Endothelial cell of umbilical vein (primary cell): Measurements from ENCODE around the gene RYR1. TPM values are rescaled to one million over a fixed set of nuclear protein-coding genes. Genes with fewer than 3 reads are reported as not detected.

ENCODE experiments used
- BruUV-seq: library from RNA; stranded (reverse); fragments of 400-500 nt; replicated peaks from 2 replicates; lab custom pipeline; 2021; lab: Mats Ljungman, UMichigan
- CTCF ChIA-PET: fragments of 300-600, 350-600 bp; sonication (Branson Sonifier 250); formaldehyde crosslinking; loops from one replicate; lab custom pipeline; 2021; ENCODE audit warnings: antibody characterized with exemption, inconsistent platforms; lab: Charles Lee
- POLR2A ChIA-PET: fragments of 300-600, 350-600 bp; sonication (Branson Sonifier 250); formaldehyde crosslinking; loops from one replicate; lab custom pipeline; 2021; ENCODE audit warnings: antibody characterized with exemption, inconsistent platforms; lab: Charles Lee
- DNase-seq: peaks from one replicate; pipeline ENCODE4 v3.0.0-alpha.2; 2011; ENCODE audit warnings: low read depth, low spot score
- FAIRE-seq: peaks from 2 replicates; lab custom pipeline; 2011; peaks lifted over from hg19 to GRCh38; lab: Jason Lieb, UNC
- H2AFZ ChIP-seq: 2 replicates; pipeline ENCODE4 v1.6.0; 2012; ENCODE audit warnings: low read depth, low read length, control low read depth, inconsistent platforms
- H3K27ac ChIP-seq: 2 replicates; pipeline ENCODE4 v1.5.1; 2011; ENCODE audit warnings: low read depth, mild to moderate bottlenecking, control low read depth, low read length, moderate library complexity; ENCODE audit not compliant: insufficient read depth
- H3K27me3 ChIP-seq, 2 experiments: 2 replicates each; pipeline versions ENCODE4 v1.6.0 to v1.6.1; 2011; ENCODE audit warnings: low read length in 2 of 2, mixed read lengths in 1 of 2; ENCODE audit not compliant: control insufficient read depth in 2 of 2, insufficient read depth in 2 of 2
- H3K36me3 ChIP-seq, 2 experiments: 2 replicates in 1 of 2; 3 replicates in 1 of 2; pipeline ENCODE4 v1.5.1; 2011; ENCODE audit warnings: low read length in 2 of 2, mild to moderate bottlenecking in 1 of 2, moderate library complexity in 1 of 2; ENCODE audit not compliant: control insufficient read depth in 2 of 2, insufficient read depth in 2 of 2; ENCODE audit errors: extremely low read depth in 1 of 2
- H3K4me1 ChIP-seq: 3 replicates; pipeline ENCODE4 v1.5.1; 2011; ENCODE audit warnings: mild to moderate bottlenecking, low read length; ENCODE audit not compliant: control insufficient read depth, insufficient read depth; ENCODE audit errors: extremely low read depth
- H3K4me2 ChIP-seq: 2 replicates; pipeline ENCODE4 v1.6.1; 2011; ENCODE audit warnings: low read length, control low read depth, mixed read lengths; ENCODE audit not compliant: insufficient read depth
- H3K4me3 ChIP-seq, 3 experiments: fragments of 200-600 bp in 1 of 3; sonication (generic), shearing (Covaris generic) in 1 of 3; replicated peaks in 1 of 3; 2 replicates each; pipeline ENCODE4 v1.5.1; 2011 to 2016; ENCODE audit warnings: control low read depth in 3 of 3, low read length in 3 of 3, mild to moderate bottlenecking in 2 of 3, inconsistent platforms in 1 of 3, low read depth in 1 of 3, moderate library complexity in 1 of 3; ENCODE audit not compliant: insufficient read depth in 1 of 3
- H3K79me2 ChIP-seq: 2 replicates; pipeline ENCODE4 v1.6.0; 2012; ENCODE audit warnings: low read length, inconsistent platforms; ENCODE audit not compliant: control insufficient read depth, insufficient read depth
- H3K9ac ChIP-seq: replicated peaks from 2 replicates; pipeline ENCODE3; 2011; ENCODE audit warnings: low read length, control low read depth; ENCODE audit not compliant: insufficient read depth; ENCODE audit errors: extremely low read depth
- H3K9me1 ChIP-seq: replicated peaks from 3 replicates; pipeline ENCODE4 v1.6.0; 2011; ENCODE audit warnings: mild to moderate bottlenecking, low read length; ENCODE audit not compliant: control insufficient read depth, insufficient read depth; ENCODE audit errors: extremely low read depth
- H3K9me3 ChIP-seq: replicated peaks from 2 replicates; pipeline ENCODE4 v1.5.1; 2012; ENCODE audit warnings: low read length, inconsistent platforms; ENCODE audit not compliant: control insufficient read depth, insufficient read depth
- H4K20me1 ChIP-seq: replicated peaks from 2 replicates; pipeline ENCODE3; 2011; ENCODE audit warnings: mild to moderate bottlenecking, low read length; ENCODE audit not compliant: control insufficient read depth, insufficient read depth; ENCODE audit errors: extremely low read depth
- EZH2 ChIP-seq: IDR thresholded peaks from 2 replicates; pipeline ENCODE4 v1.6.1; 2012; ENCODE audit warnings: borderline replicate concordance, low read depth, mild to moderate bottlenecking, moderate library complexity, low read length, inconsistent platforms; ENCODE audit not compliant: severe bottlenecking
- FOS ChIP-seq: IDR thresholded peaks from 2 replicates; pipeline ENCODE4 v1.6.1; 2011; ENCODE audit warnings: mild to moderate bottlenecking, low read length, moderate library complexity, borderline replicate concordance; ENCODE audit not compliant: insufficient read depth
- GATA2 ChIP-seq: IDR thresholded peaks from 2 replicates; pipeline ENCODE4 v1.7.0; 2011; ENCODE audit warnings: low read depth, mild to moderate bottlenecking, moderate library complexity, mixed read lengths, low read length; ENCODE audit not compliant: insufficient read length, insufficient read depth
- JUN ChIP-seq: IDR thresholded peaks from 2 replicates; pipeline ENCODE4 v1.6.1; 2011; ENCODE audit warnings: borderline replicate concordance, low read depth; ENCODE audit not compliant: insufficient read length, insufficient read depth
- MYC ChIP-seq: IDR thresholded peaks from one replicate; pipeline ENCODE4 v1.6.1; 2011; ENCODE audit warnings: mild to moderate bottlenecking, low read depth, low read length
- POLR2A ChIP-seq: IDR thresholded peaks from 2 replicates; pipeline ENCODE4 v1.6.1; 2012; ENCODE audit warnings: low read depth, mild to moderate bottlenecking, control low read depth, low read length
- POLR2AphosphoS5 ChIP-seq: IDR thresholded peaks from 2 replicates; pipeline ENCODE4 v1.6.1; 2012; ENCODE audit warnings: low read depth, mild to moderate bottlenecking, control low read depth, low read length, moderate library complexity; ENCODE audit not compliant: insufficient read depth
- dilution Hi-C: fragments of 300-500 bp; cut with MboI; formaldehyde crosslinking; loops from one replicate; pipeline ENCODE4 v1.15.0; 2019; ENCODE audit warnings: low sequenced_read_pairs; ENCODE audit not compliant: extremely low pct_ligation_motif_present
- intact Hi-C: fragments of 100-400 bp; cut with micrococcal nuclease; formaldehyde crosslinking; loops from one replicate; pipeline ENCODE4 v1.10.0; 2022
- polyA plus RNA-seq, 4 experiments: library from polyadenylated mRNA; depleted of rRNA in 3 of 4; stranded (reverse) in 3 of 4; unstranded in 1 of 4; fragments of >200 nt; gene quantifications; 2 replicates each; pipeline versions ENCODE4 v1.2.1 to v1.2.3, GENCODE V29; 2011 to 2012; ENCODE audit warnings: missing spikeins in 1 of 4
- total RNA-seq: library from RNA; stranded (reverse); gene quantifications from 2 replicates; pipeline ENCODE4 v1.2.3, GENCODE V29; 2021
- TF ChIP-seq, protein P1 (sequence below): IDR thresholded peaks from 2 replicates; pipeline ENCODE4 v1.6.1; 2011; ENCODE audit not compliant: insufficient read depth, insufficient read length
- TF ChIP-seq, protein P2 (sequence below), 2 donors: IDR thresholded peaks; 1 replicate in 1 of 2; 2 replicates in 1 of 2; pipeline ENCODE4 v1.5.1; 2011; ENCODE audit warnings: low read length in 2 of 2, mild to moderate bottlenecking in 2 of 2, moderate library complexity in 2 of 2, control low read depth in 1 of 2, inconsistent platforms in 1 of 2, low read depth in 1 of 2; ENCODE audit not compliant: insufficient read depth in 1 of 2; ENCODE audit errors: extremely low read depth in 1 of 2

Gene RYR1
- total and polyA plus RNA-seq, 2 donors (not counting 3 experiments of a cell fraction or from before 2014, with no cell fraction given): under 0.01 to 0.02 TPM

DNA sequence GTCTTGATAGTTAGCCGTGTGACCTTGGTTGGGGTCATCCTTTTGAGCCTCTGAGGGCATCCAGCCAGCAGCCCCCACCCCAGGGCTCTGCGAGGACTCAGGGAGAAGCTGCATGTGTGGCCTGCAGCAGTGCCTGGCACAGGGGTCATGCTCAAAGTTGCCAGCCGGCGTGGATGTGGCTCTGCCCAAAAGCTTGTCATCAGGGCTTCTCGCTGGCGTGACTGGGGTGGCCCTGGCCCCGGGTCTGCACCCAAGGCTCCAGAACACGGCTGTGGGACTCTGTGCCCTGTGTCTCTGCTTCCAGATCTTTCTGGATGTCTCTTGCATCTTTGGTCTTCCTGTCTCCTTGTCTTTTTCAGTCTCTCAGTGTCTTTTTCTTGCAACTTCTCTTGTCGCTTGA lies 90.9 kb downstream of the RYR1 start:
- no peak for FAIRE-seq
- Histone ChIP-seq H4K20me1 (no peaks in the 10 kb centered on the region), H3K9ac (no peak overlapping the region), H3K9me1 (no peaks in the 10 kb centered on the region), H3K4me2 (no peak overlapping the region), H3K4me3 (no peak overlapping the region), H2AFZ (no peak overlapping the region), H3K9me3 (no peaks in the 10 kb centered on the region), H3K4me1 (no peaks in the 10 kb centered on the region), H3K27ac (no peak overlapping the region), H3K36me3 (no peaks in the 10 kb centered on the region), H3K27me3 (no peaks in the 10 kb centered on the region), H3K79me2 (no peaks in the 10 kb centered on the region)
- DNase-seq: no peak
- no TSS peak for BruUV-seq
- ChIA-PET POLR2A (no interaction called here), CTCF (no interaction called here)
- TF ChIP-seq, protein P1, sequence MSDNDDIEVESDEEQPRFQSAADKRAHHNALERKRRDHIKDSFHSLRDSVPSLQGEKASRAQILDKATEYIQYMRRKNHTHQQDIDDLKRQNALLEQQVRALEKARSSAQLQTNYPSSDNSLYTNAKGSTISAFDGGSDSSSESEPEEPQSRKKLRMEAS: no peak
- TF ChIP-seq MYC: no peak
- no peak for TF ChIP-seq JUN
- no peak for TF ChIP-seq POLR2A
- no peak for TF ChIP-seq GATA2
- intact Hi-C loops: no loop called here
- dilution Hi-C loops: no loop called here

DNA sequence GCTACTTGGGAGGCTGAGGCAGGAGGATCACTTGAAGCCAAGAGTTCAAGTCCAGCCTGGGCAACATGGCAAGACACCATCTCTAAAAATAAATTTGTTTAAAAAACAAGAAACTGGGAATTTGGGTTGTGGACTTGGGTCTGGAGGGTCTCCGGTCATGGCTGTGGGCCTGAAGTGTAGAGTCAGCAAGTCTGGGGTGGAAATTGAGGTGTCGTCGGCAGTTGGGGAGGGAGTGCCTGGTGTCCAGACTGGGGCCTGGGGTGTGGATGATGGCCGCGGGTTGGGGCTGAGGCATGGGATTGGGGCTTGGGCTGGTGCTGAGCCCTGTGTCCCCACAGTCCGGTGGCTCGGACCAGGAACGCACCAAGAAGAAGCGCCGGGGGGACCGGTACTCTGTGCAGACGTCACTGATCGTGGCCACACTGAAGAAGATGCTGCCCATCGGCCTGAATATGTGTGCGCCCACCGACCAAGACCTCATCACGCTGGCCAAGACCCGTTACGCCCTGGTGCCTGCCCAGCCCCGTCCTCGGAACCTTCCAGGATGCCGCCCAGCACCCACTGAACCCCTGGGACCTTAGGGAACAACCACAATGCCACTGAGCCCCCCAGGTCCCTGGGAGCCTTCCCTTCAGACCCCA lies 91.6 kb downstream of the RYR1 start:
- Histone ChIP-seq H3K4me2 (no peak overlapping the region), H4K20me1 (no peaks in the 10 kb centered on the region), H3K4me3 (no peak overlapping the region), H2AFZ (no peak overlapping the region), H3K9me1 (no peaks in the 10 kb centered on the region), H3K9me3 (no peaks in the 10 kb centered on the region), H3K27me3 (no peaks in the 10 kb centered on the region), H3K4me1 (no peaks in the 10 kb centered on the region), H3K36me3 (no peaks in the 10 kb centered on the region), H3K79me2 (no peaks in the 10 kb centered on the region), H3K9ac (no peak overlapping the region), H3K27ac (no peak overlapping the region)
- TF ChIP-seq, protein P2, sequence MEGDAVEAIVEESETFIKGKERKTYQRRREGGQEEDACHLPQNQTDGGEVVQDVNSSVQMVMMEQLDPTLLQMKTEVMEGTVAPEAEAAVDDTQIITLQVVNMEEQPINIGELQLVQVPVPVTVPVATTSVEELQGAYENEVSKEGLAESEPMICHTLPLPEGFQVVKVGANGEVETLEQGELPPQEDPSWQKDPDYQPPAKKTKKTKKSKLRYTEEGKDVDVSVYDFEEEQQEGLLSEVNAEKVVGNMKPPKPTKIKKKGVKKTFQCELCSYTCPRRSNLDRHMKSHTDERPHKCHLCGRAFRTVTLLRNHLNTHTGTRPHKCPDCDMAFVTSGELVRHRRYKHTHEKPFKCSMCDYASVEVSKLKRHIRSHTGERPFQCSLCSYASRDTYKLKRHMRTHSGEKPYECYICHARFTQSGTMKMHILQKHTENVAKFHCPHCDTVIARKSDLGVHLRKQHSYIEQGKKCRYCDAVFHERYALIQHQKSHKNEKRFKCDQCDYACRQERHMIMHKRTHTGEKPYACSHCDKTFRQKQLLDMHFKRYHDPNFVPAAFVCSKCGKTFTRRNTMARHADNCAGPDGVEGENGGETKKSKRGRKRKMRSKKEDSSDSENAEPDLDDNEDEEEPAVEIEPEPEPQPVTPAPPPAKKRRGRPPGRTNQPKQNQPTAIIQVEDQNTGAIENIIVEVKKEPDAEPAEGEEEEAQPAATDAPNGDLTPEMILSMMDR (IDR thresholded peaks at IDR 0.05; ENCODE audit: extremely low read depth in 1 of 2, insufficient read depth in 1 of 2, low read depth in 1 of 2, low read length in 2 of 2): no peak
- TF ChIP-seq POLR2A (no peak), GATA2 (no peak), EZH2 (no peak), FOS (no peak), POLR2AphosphoS5 (no peak)
- TF ChIP-seq, protein P1: no peak
- FAIRE-seq: no peak
- dilution Hi-C loops: no loop called here
- POLR2A ChIA-PET: no interaction called here
- CTCF ChIA-PET: no interaction called here
- intact Hi-C loops: no loop called here
- DNase-seq: no peak
- no TSS peak for BruUV-seq
